Skeletal muscle tissue (tissue), 4 donors: ENCODE data around the gene DTNB. TPM values are rescaled to one million over a fixed set of nuclear protein-coding genes. Genes with fewer than 3 reads are reported as not detected.
"Not testable (repeated sequence)": the region's sequence is repeated elsewhere in the genome, so short reads cannot be mapped to it uniquely, and the experiment has no call there.

Experiments used
- H3K27ac ChIP-seq: one replicate; pipeline ENCODE4 v1.7.0; 2013; ENCODE audit warnings: mild to moderate bottlenecking, low read depth, low read length, inconsistent platforms
- H3K27me3 ChIP-seq, 3 donors: one replicate each; pipeline ENCODE4 v1.7.0; 2013; ENCODE audit warnings: low read length in 3 of 3; ENCODE audit not compliant: control insufficient read depth in 3 of 3, insufficient read depth in 3 of 3
- H3K36me3 ChIP-seq, 3 donors: one replicate each; pipeline ENCODE4 v1.7.0; 2013; ENCODE audit warnings: low read length in 3 of 3; ENCODE audit not compliant: control insufficient read depth in 3 of 3, insufficient read depth in 3 of 3
- H3K4me1 ChIP-seq, 3 donors: one replicate each; pipeline ENCODE4 v1.7.0; 2013; ENCODE audit warnings: low read length in 3 of 3, mild to moderate bottlenecking in 3 of 3; ENCODE audit not compliant: control insufficient read depth in 3 of 3, insufficient read depth in 3 of 3
- H3K4me3 ChIP-seq, 3 donors: one replicate each; pipeline ENCODE4 v1.7.0; 2013; ENCODE audit warnings: low read length in 3 of 3
- H3K9ac ChIP-seq, 3 donors: one replicate each; pipeline ENCODE4 v1.7.0; 2013; ENCODE audit warnings: low read length in 3 of 3, mild to moderate bottlenecking in 3 of 3, moderate library complexity in 2 of 3, low read depth in 1 of 3
- H3K9me3 ChIP-seq, 3 donors: one replicate each; pipeline ENCODE4 v1.7.0; 2013; ENCODE audit warnings: low read length in 3 of 3; ENCODE audit not compliant: control insufficient read depth in 3 of 3
- total RNA-seq: library from RNA; depleted of rRNA; stranded (reverse); fragments of >200 nt; gene quantifications from one replicate; pipeline ENCODE4 v1.2.3, GENCODE V29; 2014
- donor health status: Osteomylitis.

Gene DTNB
- total RNA-seq, 1 donor from 2014 or later = 3.1 TPM

DNA sequence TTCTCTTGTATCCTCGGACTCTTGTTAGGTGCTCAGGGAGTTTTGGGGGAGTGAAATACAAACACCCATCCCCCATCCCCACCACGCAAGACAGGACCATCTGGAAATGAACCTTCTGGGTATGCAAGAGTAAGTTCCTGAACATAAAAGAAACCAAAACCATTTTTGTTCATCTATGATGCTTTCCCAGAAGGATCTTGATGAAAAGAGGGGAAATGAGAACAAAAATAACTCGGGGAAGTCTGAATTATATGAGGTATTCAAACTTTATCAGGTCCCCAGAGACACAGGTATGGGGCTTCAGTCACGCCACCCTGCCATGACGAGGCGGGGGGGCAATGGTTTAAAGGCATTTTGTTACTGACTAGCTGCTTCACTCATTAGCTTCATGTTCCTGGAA, 263.0 kb downstream of the DTNB start:
- Histone ChIP-seq H3K4me1 (peaks cover 5 to 10% (median 8%) of the 10 kb centered on the region in 3 donors), H3K27ac (no peak overlapping the region), H3K4me3 (no peak overlapping the region), H3K9me3 (no peaks in the 10 kb centered on the region), H3K36me3 (no peaks in the 10 kb centered on the region), H3K27me3 (no peaks in the 10 kb centered on the region), H3K9ac (no peak overlapping the region)

DNA sequence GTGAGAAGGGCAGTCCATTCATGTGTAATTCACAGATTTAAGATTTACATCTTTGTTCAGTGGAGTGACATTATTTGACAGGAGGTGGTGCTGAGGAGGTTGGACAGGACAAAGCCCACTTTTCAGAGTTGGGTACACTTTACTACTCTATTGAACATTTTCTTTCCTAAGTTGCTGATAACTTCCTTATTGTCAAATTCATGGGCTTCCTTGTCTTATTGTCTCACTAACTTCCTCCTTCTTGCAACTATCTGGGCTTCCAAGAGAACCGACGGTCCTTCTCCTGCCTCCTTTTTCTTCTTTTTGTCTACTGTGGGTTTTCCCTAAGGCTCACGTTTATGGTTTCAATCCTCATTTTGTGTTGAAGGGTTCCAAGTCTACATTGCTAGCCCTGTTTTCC, 263.9 kb downstream of the DTNB start:
- Histone ChIP-seq H3K27me3 (no peaks in the 10 kb centered on the region), H3K27ac (no peak overlapping the region), H3K9ac (no peak overlapping the region), H3K36me3 (no peaks in the 10 kb centered on the region), H3K4me3 (no peak overlapping the region), H3K4me1 (peaks cover 5 to 10% (median 8%) of the 10 kb centered on the region in 3 donors), H3K9me3 (no peaks in the 10 kb centered on the region)

DNA sequence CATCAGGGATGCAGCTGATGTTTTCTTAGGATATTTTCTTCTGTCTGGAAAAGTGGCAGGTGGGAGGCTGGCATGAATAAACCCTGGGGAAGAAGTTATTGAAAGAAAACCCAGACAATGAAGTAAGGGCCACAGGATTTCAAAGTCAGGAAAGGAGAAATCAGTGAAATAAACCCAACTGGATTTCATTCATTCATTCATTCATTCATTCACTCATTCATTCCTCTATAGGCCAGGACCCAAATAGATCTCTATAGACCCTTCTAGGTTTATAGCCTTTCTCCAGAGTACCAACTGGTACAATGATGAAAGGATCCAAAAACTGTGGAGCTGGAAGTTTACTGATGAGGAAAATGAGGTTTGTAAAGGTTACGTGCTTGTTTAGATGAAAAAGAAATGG, 264.3 kb downstream of the DTNB start:
- peaks cover 5 to 10% (median 8%) of the 10 kb centered on the region in 3 donors for H3K4me1 ChIP-seq
- no peaks in the 10 kb centered on the region for H3K27me3 ChIP-seq
- no peaks in the 10 kb centered on the region for H3K9me3 ChIP-seq
- no peak overlapping the region for H3K4me3 ChIP-seq
- H3K9ac ChIP-seq = no peak overlapping the region
- no peaks in the 10 kb centered on the region for H3K36me3 ChIP-seq
- no peak overlapping the region for H3K27ac ChIP-seq

DNA sequence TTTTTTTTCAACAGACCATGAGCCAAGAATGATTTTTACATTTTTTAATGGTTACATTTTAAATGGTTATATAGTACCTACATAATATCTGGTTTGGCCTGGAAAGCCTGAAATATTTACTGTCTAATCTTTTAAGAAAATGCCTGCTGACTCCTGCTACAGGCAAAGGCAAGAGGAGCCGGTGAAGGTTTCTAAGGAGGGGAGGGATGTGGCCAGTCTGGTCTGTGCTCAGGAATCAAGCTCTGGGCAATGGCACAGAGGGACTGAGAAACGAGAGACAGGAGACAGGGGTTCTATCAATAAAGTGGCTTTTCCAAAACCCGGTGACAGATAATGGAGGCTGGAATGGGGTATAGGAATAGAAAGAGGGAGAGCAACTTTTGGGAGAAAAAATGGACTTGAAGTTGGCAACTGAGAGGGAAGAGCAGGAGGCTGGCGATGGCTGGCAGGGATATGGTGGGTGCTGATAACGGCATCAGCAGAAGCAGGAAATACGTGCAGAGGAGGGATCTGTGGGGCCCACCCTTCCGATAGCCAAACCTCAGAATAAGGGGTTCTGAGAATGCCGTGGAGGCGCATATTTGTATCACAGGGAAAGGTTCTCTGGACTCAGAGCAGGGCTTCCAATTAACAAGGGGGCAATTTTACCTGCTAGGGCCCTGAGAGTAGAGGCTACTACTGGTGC, 267.6 kb downstream of the DTNB start:
- no peak overlapping the region for H3K9ac ChIP-seq

DNA sequence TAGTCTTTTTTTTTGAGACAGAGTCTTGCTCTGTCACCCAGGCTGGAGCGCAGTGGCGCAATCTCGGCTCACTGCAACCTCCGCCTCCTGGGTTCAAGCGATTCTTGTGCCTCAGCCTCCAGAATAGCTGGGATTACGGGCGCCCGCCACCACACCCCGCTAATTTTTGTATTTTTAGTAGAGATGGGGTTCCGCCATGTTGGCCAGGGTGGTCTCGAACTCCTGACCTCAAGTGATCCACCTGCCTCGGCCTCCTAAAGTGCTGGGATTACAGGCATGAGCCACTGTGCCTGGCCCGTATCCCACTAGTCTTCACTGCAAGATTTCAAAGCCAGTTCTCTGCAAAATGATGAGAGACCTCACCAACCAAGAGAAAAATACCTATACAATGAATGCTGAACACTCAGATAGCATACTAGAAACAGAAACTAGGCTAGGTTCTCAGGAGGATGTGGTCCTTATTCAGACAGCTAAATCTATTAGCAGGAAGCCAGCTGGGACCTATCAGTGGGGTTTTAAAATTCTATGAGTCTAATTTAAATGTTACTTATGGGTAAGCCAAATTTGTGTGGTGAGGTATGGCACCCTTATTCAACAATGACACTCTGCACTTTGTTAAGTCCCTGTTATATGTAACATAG, 270.1 kb downstream of the DTNB start:
- not testable (repeated sequence) for H3K27me3 ChIP-seq, H3K27ac ChIP-seq, H3K36me3 ChIP-seq, H3K9me3 ChIP-seq, H3K4me3 ChIP-seq, H3K4me1 ChIP-seq, H3K9ac ChIP-seq

More for the DNA sequence above, 267.6 kb downstream of the DTNB start:
- no peak overlapping the region for H3K27ac ChIP-seq
- peaks cover 0 to 4% (median 0%) of the 10 kb centered on the region in 3 donors for H3K4me1 ChIP-seq
- no peak overlapping the region for H3K4me3 ChIP-seq
- no peaks in the 10 kb centered on the region for H3K36me3 ChIP-seq
- H3K27me3 ChIP-seq = no peaks in the 10 kb centered on the region
- no peaks in the 10 kb centered on the region for H3K9me3 ChIP-seq

DNA sequence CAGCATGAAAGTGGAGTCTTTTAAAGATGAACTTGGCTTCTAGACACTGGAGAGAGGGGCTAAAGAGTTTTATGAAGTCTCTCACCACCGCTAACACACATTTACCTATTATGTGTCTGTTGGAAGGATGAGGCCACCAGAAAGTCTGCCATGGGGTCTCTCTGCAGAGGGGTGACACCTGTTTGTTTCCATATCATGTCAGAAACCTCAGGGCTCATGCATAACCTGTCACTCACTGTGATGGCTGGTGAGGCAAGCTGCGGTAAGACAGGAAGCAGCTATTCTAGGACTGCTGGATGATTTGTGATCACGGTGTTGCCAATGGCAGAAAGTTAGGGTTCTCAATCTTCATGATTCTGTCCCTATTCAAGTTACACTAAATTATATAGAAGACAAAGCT, 270.9 kb downstream of the DTNB start:
- Histone ChIP-seq H3K9ac (no peak overlapping the region), H3K36me3 (no peaks in the 10 kb centered on the region), H3K27me3 (no peaks in the 10 kb centered on the region), H3K9me3 (no peaks in the 10 kb centered on the region), H3K4me3 (no peak overlapping the region), H3K27ac (no peak overlapping the region), H3K4me1 (peaks cover 0 to 4% (median 0%) of the 10 kb centered on the region in 3 donors)

DNA sequence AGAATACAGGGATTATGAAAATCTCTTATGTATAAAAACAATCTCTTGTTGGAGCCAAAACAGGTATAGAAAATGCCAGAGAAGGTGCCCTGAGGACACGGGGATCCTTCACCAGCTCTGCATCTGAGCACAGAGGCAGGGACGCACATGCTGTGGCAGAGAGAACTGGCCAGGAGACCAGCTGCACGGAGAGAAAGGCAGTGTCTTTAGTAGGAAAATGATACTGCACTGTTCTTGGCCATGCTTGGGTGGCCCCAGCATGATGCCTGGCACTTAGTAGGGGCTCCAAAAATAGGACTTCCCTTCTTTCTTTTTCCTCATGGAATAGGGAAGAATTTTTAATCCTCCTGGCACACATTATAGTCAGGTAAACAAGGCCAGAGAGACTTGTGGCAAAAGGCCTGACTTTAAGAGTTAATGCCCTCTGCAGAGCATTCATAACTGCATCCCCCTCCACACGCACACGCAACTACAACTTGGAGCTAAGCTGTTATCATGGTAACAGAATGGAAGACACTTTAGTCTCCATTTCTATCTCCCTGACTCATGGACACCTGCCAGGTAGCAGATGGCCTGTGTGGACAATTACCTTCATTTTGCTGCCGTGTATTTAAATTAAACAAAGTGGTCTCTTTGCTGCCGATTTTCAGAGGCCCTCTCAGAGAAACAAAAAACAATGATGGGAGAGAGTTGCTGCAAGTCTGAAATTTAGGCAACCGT, 271.9 kb downstream of the DTNB start:
- H3K4me1 ChIP-seq = peaks cover 0 to 4% (median 0%) of the 10 kb centered on the region in 3 donors
- H3K27me3 ChIP-seq = no peaks in the 10 kb centered on the region
- H3K36me3 ChIP-seq = no peaks in the 10 kb centered on the region
- H3K4me3 ChIP-seq = no peak overlapping the region
- no peaks in the 10 kb centered on the region for H3K9me3 ChIP-seq
- no peak overlapping the region for H3K27ac ChIP-seq
- H3K9ac ChIP-seq = no peak overlapping the region

DNA sequence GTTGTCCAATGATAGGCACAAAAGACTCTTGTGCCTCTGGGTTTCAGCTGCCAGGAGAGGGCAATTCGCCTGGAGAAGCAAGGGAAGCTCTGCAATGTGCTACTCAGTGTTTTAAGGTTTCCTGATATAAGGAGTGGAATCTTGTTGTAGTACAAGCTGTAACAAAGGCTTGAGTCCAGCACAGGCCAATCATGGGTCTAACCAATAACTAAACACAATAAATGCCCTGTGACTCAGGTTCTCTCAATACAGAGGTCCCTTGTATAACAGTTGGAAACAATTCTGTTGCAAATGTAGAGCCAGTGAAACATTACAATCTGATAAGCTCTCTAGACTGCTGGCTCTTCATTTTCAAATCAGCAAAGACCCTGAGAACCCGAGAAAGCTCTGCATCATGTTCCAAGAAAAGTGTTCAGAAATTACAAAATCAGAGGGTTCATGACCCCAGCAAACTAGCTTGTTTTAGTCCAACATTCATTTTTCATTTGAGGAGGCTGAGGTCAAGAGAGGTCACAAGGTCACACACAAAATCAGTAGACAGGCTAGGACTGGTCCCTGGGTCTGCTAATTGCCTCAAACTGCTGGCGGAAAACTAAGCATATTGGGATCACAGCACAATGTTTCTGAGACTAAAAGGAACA, 272.7 kb downstream of the DTNB start:
- Histone ChIP-seq H3K27me3 (no peaks in the 10 kb centered on the region), H3K36me3 (no peaks in the 10 kb centered on the region), H3K4me1 (peaks cover 0 to 4% (median 0%) of the 10 kb centered on the region in 3 donors), H3K4me3 (no peak overlapping the region), H3K9ac (no peak overlapping the region), H3K9me3 (no peaks in the 10 kb centered on the region), H3K27ac (no peak overlapping the region)

DNA sequence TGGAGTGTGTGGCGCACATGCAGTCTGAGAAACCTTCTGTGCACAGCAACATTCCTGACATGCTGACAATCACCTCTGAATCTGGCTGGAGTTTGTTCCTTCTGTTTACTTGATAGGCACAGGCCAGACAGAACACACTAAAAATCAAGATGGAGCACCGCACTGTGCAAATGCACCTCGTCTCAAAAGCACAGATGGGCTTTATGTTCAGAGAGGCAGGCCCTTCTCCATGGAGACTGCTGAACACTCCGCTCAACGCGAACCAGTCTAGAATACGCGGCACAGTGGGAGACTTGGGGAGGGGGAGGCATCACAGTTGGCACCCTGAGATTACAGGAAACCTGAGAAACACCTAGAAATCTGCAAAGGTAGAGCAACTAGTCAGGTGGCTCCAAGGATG, 273.2 kb downstream of the DTNB start:
- H3K9me3 ChIP-seq = no peaks in the 10 kb centered on the region

DNA sequence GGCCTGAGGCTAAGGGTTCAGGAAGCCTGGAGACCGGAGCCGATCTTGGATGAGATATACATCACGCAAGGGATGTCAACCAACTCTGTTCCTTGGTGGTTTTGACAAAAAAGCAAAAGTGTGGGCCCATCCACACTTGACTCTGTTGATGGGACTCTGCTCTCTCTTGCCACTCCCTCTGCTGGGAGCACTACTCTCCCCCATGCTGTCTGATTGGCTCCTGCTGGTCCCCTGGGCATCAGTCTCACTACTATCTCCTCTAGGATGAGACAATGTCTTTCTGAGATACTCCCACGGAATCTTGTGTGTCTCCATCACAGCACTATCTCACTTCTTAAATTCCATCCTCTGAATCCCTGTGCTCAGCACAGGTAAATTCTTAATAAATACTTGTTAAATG, 274.8 kb downstream of the DTNB start:
- H3K4me1 ChIP-seq = peaks cover 0 to 4% (median 0%) of the 10 kb centered on the region in 3 donors
- no peaks in the 10 kb centered on the region for H3K9me3 ChIP-seq
- H3K36me3 ChIP-seq = no peaks in the 10 kb centered on the region
- H3K27ac ChIP-seq = no peak overlapping the region
- no peaks in the 10 kb centered on the region for H3K27me3 ChIP-seq
- no peak overlapping the region for H3K4me3 ChIP-seq
- H3K9ac ChIP-seq = no peak overlapping the region

More for the DNA sequence above, 273.2 kb downstream of the DTNB start:
- Histone ChIP-seq H3K9ac (no peak overlapping the region), H3K4me3 (no peak overlapping the region), H3K27ac (no peak overlapping the region), H3K36me3 (no peaks in the 10 kb centered on the region), H3K4me1 (peaks cover 0 to 4% (median 0%) of the 10 kb centered on the region in 3 donors), H3K27me3 (no peaks in the 10 kb centered on the region)
